GM12801 (cell line): ENCODE results near the gene CDC37.

Experiments used
- TF ChIP-seq, protein P1 (sequence below): IDR thresholded peaks from one replicate; pipeline ENCODE4 v1.5.1; 2011; ENCODE audit warnings: control low read depth; ENCODE audit not compliant: insufficient read length; ENCODE audit errors: extremely low read depth

The CDC37 gene

DNA sequence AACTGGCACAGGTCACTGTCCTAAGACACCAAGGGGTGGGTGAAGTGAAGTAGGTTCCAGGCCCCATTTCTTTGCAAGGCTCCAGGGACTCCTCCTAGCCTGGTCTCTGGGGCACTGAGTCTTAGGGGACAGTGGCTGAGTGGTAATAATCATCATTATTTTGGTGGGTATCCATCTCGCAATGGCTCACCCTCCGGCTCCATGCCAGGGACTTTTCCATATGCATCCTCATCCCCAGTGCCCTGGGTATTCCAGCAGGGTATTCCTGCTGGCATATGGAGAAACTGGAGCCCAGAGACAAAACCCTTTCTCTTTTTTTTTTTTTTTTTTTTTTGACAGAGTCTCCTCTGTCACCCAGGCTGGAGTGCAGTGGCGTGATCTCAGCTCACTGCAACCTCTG is 19.5 kb upstream of the CDC37 start:
- TF ChIP-seq, protein P1, sequence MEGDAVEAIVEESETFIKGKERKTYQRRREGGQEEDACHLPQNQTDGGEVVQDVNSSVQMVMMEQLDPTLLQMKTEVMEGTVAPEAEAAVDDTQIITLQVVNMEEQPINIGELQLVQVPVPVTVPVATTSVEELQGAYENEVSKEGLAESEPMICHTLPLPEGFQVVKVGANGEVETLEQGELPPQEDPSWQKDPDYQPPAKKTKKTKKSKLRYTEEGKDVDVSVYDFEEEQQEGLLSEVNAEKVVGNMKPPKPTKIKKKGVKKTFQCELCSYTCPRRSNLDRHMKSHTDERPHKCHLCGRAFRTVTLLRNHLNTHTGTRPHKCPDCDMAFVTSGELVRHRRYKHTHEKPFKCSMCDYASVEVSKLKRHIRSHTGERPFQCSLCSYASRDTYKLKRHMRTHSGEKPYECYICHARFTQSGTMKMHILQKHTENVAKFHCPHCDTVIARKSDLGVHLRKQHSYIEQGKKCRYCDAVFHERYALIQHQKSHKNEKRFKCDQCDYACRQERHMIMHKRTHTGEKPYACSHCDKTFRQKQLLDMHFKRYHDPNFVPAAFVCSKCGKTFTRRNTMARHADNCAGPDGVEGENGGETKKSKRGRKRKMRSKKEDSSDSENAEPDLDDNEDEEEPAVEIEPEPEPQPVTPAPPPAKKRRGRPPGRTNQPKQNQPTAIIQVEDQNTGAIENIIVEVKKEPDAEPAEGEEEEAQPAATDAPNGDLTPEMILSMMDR, result no peak

DNA sequence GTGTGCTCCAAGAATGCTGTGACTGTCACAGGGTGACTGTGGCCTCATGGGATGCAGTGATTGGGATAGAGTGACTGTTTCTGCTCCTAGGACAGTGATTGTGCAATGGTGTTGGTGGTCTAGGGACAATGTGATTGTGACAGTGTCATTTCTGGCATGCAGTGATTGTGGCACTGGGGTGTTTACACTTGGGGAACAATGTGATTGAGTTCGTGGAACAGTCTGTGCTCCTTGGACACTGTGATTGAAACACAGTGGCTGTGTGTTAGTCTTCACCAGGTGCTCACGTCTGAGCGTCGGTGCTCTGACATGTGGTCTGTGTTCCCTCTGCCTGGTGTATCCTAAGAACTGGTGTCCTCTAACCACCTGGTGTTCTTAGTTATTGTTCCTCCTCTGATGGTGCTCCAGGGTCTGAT is 18.7 kb upstream of the CDC37 start:
- TF ChIP-seq, protein P1, result no peak

DNA sequence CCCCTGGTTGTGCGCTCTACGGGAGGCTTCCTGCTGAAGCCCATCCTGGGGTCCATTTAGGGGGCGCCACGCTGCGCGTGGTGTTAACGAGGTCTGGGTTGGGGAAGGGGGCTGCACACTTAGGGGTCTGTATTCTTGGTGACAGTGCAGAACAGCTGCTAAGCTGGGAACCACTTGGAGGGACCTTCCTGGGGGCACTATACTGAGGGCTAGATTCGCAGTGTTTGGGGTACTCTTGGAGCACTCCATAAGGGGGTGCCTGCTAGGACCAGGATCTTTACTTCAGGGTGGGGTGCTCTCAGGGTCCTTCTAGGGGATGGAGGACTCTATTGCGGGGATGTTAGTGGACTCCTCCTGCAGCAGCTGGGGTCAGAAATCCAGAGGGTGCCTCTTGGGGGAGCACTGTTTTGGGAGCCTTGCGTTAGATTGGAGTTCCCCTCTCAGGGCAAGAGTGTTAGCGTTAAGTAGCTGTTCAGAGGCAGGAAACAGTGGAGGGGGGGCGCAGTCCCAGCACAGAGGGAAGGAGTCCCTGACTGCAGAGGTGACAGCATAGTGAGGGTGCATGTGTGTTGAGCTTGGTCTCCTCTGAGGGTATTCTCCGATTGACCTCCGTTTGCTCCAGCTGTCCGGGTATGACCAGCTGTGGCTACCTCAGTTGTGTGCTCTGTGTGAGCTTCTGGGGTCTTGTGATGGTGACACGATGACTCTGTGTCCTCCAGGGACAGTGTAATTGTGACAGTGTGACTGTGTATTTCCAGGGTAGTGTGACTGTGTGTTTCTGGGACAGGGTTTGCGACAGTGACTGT is 18.1 kb upstream of the CDC37 start:
- TF ChIP-seq, protein P1, result no peak

DNA sequence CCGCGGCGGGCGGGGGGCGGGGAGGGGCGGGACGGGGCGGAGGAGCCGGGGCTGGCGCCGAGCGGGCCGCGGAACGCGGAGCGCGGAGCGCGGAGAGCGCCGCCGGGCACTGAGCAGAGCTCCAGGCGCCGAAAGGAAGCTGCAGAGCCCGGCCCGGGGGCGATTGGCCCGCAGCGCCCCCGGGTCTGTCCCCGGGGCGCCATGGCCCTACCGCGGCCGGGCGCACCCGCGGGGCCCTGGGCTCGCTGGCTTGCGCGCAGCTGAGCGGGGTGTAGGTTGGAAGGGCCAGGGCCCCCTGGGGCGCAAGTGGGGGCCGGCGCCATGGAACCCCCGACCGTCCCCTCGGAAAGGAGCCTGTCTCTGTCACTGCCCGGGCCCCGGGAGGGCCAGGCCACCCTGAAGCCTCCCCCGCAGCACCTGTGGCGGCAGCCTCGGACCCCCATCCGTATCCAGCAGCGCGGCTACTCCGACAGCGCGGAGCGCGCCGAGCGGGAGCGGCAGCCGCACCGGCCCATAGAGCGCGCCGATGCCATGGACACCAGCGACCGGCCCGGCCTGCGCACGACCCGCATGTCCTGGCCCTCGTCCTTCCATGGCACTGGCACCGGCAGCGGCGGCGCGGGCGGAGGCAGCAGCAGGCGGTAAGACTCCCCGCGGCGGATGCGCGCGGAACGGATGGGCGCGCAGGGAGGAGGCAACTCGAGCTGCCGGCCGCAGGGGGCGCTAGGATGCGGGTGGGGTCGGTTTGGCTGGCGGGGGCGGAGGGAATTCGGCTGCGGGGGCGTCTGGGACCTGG is 17.3 kb upstream of the CDC37 start, which contains the start of gene PDE4A:
Gene PDE4A, plus strand, starts transcription at position 95 of the 796 bp plus-strand sequence. Its CDS starts 227 bp downstream, at position 322.
- TF ChIP-seq, protein P1, result no peak

DNA sequence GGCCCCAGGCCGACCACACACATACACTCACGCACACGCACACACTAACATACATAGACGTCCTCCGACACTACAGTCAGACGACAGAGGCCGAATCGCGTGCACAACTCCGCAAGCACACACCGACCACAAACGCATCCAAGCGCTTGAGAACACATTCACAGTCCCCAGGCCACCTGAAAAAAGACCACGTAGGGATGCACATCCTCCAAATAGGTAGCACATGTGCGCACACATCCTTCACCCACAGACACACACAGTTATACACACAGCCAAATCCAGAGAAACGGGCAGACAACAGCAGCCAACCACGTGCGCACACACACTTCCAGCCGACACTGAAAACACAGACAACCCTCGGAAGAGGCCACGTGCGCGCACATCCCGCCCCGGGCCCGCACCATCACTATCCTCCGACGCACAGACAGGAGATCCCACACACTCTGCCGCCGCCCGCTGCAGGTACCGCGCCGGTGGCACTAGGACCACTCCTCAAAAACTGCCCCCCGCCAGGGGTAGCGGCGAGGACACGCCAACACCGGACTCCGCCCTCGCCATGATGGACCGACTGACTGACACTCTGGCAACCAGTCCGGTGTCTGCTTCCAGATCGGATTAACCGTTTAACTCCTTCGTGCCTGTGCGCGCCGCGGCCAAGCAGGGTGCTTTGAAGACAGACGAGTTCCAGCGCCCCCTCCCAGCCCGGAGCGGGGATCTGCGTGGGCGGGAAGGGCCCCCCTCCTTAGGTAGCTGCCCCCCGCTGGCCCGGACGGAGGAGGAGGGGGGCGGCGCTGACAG is 16.5 kb upstream of the CDC37 start:
- TF ChIP-seq, protein P1, result no peak

DNA sequence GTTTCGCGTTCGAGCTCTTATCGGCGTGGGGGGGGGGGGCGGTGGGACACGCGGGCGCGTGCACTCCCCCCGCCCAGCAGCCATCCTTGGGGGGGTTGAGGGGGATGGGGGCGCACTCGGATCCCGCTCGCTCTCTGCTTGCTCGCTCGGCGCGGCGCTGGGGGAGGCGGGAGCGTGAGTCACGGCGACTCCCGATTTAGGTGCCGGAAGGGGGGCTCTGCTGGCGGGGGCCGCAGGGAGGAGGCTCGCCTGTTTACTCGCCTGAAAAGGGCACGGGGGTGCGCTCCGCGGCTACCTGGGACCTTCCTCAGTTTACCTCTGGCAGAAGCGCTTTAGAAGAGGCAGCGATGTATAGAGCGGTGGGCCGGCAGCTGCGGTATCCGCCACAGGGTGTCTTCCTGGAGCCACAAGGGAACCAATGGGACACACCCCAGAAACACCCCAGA is 15.9 kb upstream of the CDC37 start:
- TF ChIP-seq, protein P1, result no peak

DNA sequence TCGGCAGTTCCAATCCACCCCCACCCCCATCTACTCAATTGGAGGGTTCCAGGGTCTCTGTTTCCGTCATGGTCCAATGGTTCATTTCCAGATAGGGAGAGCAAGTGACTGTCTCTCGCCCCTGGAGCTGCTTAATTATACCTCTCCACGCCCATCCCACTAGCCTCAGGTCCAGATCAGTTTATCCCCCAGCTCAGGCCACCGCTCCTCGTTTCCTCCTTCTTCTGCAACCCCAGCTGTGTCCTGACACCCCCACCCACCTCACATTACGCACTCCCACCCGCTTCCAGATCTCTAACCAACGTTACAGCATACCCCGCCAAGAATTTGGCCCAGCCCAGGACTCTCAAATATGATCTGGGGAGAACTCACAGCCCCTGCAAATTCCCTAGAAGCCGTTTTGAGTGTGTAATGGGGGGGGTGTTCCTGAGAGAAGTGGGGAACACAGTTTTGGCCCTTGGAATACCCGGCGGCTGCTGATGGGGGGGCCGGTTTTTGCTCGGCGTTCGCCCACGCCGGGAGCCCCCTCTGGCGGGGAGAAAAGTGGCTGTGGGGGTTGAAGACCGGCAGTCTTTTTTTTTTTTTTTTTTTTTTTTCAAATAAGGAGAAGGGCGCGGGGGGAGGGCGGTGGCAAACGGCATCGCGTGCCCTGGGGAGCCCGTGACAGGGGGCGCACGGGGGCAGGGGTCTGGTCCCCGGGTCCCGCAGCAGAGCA is 15.3 kb upstream of the CDC37 start:
- TF ChIP-seq, protein P1, result no peak
